Activated effector memory CD4-positive, alpha-beta T cell treated with anti-CD3 and anti-CD28 coated beads, Interleukin-2, amount 50 U/mL, for 16 hours (primary cell): Measurements from ENCODE around the gene MYH11.
"Not testable (repeated sequence)": the region's sequence is repeated elsewhere in the genome, so short reads cannot be mapped to it uniquely, and the experiment has no call there.

Experiments used
- DNase-seq: peaks from one replicate; pipeline ENCODE4 v3.0.0-alpha.2; 2020

The MYH11 gene

DNA sequence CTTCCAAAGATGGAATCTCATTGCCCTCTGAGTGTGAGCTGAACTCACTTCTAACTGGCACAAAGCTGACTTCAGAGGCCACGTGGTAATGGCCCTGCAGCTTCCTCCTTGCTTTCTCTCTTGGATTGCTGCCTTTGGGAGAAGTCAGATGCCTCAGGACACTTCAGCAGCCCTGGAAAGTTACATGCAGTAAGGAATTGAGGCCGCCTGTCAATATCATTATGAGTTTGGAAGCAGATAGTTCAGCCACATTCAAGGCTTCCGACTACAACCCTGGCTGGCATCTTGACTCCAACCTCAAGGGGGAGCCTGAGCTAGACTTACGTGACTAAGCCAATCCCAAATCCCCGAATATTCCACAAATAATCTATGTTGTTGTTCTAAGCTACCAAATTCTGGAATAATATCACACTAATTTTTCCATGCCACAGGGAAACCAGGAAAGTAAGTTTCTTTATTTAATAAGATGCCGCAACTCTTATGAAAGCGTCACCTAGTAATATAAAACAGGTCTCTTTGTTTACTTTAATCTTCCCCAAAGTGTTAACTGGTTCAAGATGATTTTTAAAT lies 18.0 kb upstream of the MYH11 start:
- DNase-seq: no peak

- DNase-seq: no peak
These were observed 16.9 kb upstream of the MYH11 start for GRCh38 chr16:15873737-15874136.

DNA sequence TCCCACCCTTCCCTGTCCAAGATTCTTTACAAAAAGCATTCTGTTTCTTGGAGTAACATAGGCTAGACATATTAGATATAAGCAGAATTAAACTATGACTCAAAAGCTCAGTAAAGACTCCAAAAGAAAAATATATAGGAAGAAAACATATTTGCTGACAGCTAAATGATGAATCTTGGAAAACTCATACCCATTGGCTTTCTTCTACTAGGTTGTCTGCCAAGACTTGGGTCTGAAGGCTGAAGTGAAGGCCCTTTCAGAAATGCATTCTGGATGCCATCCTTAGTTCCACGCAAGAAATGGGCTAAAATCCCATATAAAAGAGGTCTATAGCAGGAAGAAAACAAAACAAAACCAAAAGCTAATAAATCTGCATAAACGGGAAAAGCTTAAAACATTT lies 16.5 kb upstream of the MYH11 start:
- no peak for DNase-seq

GRCh38 chr16:15870011-15870410 lies 13.2 kb upstream of the MYH11 start:
- DNase-seq: no peak

DNA sequence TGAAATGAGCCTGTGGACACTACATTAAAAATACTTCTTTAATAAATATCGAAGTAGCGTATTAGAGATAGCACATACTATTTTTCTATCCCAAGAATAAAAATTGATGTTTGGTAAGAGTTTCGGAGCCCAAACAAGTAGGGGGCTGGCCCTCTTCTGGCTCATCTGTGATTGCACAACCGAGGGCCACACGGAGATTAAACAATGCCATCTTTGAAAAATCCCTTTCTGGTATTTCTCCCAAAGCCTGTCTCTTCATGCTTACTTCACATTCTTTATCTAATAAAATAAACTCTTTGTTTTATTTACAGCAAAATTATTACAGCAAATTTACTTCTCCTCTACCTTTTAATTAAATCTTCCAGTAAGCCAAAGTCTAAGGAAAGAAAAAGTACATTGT lies 9.6 kb upstream of the MYH11 start:
- no peak for DNase-seq

DNA sequence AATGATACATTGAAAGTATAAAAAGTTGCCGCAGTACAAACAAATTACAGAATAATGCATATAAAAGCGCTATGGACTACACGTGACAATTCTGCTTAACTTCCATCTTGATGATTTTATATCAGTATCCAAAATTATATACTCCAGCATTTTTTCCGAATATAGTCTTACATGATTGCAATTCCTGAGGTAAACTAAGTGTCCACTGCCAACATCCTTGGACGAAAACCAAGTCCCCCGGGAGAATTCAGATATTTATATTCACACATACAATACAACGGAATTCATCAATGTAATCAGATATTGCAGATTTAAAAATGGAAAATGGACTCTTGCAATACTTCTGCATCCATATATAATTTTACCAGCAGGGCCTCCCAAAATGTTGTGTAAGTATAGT lies 8.9 kb upstream of the MYH11 start:
- DNase-seq: no peak

GRCh38 chr16:15864939-15865338 lies 8.1 kb upstream of the MYH11 start:
- no peak for DNase-seq

DNA sequence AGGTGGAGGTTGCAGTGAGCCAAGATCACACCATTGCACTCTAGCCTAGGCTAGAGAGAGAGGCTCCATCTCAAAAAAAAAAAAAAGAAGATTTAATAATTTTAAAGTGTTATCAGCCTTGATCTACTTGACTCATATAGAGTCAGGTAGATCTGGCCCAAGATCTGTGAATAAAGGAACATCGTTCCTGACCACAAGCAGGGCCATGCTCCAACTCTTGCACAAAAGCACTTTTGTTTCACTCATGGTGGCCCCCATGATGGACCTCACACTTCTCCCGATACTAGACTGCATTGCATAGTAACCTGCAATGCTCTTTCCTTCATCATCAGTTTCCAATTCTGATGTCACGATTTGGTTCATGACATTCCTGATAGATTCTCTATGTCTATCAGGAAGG lies 5.2 kb upstream of the MYH11 start:
- no peak for DNase-seq

- no peak for DNase-seq
These were observed 2.3 kb upstream of the MYH11 start for GRCh38 chr16:15858921-15859668.

DNA sequence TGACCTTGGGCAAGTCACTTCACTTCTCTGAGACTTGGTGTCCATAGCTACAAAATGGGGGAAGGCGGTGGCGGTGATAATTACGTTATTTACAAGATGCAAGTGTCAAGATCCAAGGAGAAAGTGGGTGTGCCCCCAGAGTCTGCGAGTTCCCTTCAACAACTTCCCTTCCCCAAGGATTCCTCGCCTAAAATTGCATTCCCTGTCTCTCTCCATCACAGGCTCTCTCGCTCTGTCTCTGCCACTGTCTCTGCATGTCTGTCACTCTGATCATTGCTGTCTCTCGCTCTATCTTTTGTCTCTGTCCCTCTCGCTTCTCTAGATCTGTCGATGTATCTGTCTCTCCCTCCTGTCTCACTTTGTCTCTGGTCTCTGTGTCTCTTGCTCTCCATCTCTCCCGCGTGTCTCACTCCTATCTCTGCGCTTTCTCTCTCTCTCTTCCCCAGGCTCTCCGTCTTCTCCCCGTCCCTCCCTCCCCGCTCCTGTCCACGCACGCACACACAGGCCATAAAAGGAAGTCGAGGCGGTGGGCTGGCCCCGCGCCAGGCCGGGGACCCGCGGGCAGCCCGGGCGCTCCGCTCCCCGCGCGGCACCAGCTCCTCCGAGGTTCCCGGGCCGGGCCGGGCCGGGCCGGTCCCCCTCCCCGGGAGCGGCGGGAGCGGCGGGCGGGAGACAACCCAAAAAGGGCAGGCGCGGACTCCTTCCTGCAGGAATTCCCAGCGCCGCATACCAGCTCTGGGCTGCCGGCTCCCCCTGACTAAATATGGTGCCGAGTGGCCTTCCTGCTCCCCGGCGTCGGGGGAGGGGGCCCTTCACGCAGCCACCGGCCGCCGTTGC lies 1.1 kb upstream of the MYH11 start:
- no peak for DNase-seq

DNA sequence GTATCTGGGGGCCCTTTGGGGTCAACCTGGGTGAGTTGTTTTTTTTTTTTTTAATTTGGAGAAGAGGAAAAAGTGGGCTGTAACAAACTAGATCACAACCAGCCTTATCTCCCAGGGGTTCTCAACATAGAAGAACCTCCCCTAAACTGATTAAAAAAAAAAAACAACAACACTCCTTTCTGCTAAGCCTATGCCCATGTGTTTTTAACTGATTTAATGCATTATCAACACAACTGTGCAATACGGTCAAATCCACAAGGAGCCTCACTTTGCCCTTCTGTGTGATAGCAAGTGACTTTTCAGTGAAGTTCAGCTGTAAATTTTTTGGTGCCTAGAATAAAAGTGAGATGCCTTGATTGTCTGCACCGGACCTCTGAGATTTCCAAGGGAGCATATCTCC lies 646 bp downstream of the MYH11 start:
- DNase-seq: no peak

GRCh38 chr16:15855704-15856003 lies 1.2 kb downstream of the MYH11 start:
- DNase-seq: no peak

DNA sequence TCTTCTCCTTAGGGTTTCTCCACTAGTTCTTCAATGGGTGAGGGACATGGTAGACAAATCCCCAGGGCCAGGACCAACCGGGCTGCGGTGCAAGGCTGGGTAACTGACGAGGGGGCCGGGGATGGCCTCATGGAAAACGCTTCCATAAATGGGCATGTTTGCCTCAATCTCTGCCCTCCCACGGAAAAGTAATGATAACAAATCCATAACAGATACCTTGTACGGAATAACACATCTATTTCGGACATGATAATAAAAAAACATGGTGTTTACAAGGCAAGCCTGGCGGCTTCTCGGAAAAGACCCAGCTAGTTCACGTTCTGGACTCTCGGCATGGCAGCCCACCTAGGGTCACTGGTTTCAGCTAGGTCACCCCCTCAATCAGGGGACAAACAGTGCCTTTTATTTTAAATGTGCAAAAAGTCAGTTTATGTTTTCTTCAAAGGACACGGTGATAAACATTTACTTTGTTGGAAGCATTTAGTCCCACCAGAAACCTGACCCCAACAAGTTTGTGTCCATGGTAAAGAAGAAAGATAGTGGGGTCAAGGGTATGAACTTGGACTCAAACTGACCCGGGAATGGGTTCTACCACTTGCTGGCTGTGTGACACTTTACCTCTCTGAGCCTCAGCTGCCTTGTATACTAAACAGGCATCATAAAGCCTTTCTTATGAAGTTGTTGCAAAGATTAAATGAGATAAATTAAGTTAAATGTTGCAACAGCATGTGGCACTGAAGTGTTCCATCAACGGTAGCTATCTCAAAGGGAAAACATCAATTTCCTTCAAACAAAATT lies 1.7 kb downstream of the MYH11 start:
- no peak for DNase-seq

DNA sequence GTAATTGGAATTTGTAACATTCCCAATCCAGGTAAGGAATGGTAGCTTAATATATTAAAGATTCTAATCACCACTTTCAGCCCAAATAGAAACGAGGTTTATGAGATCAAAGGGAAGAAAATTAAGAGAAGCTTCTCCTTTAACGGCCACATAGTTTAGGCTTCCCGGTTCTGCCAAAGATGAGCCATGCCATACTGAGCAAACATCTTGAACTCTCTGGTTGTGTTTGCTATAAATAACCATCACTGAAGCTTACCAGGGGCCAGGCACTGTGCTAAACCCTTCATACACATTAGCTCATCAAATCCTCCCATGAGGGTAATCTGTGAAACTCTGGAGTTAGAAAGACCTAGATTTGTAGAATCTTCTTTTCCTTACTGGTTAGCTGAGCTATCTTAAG lies 2.8 kb downstream of the MYH11 start:
- DNase-seq: no peak

DNA sequence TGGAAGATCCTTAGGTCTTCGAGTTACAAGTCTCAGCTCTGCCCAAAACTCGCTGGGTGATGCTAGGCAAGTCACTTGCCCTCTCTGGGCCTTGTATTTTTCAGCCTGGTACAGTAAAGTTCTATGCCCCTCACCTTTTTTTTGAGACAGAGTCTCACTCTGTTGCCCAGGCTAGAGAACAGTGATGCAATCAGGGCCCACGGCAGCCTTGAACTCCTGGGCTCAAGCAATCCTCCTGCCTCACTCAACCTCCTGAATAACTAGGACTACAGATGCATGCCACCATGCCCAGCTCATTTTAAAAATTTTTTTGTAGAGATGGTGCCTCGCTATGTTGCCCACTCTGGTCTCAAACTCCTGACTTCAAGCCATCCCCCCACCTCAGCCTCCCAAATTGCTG lies 3.8 kb downstream of the MYH11 start:
- no peak for DNase-seq

- not testable (repeated sequence) for DNase-seq
These were observed 6.3 kb downstream of the MYH11 start for GRCh38 chr16:15850555-15850954.

- DNase-seq: no peak
These were observed 7.4 kb downstream of the MYH11 start for GRCh38 chr16:15849209-15849981.

DNA sequence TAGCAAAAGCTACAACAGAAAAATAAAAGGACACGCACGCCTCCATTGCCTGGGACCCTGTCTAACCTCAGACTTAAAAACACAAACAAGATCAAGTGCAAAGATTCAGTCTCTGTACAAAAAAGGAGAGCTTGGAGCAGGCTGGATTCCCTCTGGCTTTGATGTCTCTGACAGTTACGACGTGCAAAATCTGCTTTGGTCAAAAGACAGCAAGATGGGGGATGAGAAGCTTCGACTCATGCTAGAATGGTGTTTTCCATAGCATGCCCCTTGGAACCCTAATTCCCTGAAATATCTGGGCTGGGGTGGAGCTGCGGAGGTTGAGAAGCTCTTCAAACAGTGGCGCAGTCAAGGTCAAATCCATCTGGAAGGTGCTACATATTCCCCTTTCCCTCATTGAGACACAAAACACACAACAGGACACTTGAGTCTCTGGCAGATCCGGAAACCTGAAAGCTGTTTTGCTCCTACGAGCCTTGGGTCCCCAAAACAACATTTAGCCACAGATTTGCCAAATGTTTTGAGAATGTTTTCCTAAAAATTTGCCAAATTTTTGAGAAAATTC lies 9.1 kb downstream of the MYH11 start:
- DNase-seq: no peak

DNA sequence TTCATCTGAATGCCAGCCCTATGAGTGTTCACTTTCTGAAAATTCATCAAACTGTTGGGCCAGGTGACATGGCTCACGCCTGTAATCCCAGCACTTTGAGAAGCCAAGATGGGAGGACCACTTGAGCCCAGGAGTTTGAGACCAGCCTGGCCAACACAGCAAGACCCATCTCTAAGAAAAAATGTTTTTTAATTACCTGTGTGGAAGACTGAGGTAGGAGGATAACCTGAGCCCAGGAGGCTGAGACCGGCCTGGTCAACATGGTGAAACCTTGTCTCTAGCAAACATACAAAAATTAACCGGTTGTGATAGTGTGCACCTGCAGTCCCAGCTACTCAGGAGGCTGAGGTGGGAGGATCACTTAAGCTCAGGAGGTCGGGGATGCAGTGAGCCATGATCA lies 10.3 kb downstream of the MYH11 start:
- DNase-seq: no peak

DNA sequence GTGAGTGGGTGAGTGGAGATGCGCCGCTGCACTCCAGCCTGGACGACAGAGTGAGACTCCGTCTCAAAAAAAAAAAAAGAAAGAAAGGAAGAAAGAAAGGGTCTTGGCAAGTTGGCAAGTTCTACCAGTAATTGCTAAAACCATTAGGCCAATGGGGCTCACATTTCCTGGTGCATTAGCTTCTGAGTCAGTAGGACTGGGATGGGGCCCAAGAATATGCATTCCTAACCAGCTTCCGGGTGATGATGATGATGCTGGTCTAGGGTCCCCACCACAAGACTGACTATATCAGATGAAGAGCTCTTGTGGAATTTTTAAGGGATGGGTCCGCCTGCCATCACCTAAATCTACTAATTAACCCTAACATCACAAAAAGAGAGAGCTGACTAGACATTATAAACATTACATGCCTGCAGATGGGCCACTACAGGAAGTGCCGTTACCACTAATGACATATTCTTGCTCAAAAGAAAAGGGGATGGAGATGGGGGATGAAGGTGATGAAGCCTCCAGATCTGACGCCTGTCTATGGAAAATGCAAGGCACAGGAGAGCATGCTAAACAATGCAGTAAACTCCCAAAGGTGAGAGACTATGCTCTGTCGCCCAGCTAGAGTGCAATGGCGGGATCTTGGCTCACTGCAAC lies 13.1 kb downstream of the MYH11 start:
- no peak for DNase-seq

DNA sequence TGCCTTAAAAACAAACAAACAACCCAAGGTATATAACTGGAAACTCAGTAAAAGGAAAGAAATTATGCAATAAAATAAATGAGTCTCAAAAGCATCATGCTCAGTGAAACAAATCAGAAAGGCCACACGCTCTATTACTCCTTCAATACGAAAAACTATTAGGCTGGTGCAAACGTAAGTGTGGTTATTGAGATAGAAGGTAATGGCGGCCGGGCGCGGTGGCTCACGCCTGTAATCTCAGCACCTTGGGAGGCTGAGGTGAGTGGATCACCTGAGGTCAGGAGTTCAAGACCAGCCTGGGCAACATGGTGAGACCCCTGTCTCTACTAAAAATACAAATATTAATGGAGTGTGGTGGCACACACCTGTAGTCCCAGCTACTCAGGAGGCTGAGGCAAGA lies 17.6 kb downstream of the MYH11 start:
- DNase-seq: not testable (repeated sequence)

GRCh38 chr16:15837761-15838160 lies 19.1 kb downstream of the MYH11 start:
- no peak for DNase-seq
